DOHH2 (cell line): ENCODE data around the gene SLK.

Source experiments
- H3F3A ChIP-seq: fragments of 200-600 bp; sonication (generic), shearing (Covaris generic); 2 replicates; pipeline ENCODE4 v1.6.0; 2016; ENCODE audit warnings: antibody characterized with exemption, mild to moderate bottlenecking; ENCODE audit not compliant: control insufficient read depth, insufficient read depth
- H3K27ac ChIP-seq: fragments of 200-600 bp; sonication (generic); 2 replicates; pipeline ENCODE4 v1.5.1; 2014; ENCODE audit warnings: low read depth, mild to moderate bottlenecking, low read length, moderate library complexity
- H3K27me3 ChIP-seq: fragments of 200-600 bp; sonication (generic); 2 replicates; pipeline ENCODE4 v1.6.1; 2014; ENCODE audit warnings: mild to moderate bottlenecking, low read length, mixed read lengths; ENCODE audit not compliant: control insufficient read depth
- H3K36me3 ChIP-seq: fragments of 200-600 bp; sonication (generic); 2 replicates; pipeline ENCODE4 v1.6.1; 2014; ENCODE audit warnings: mild to moderate bottlenecking, low read length, moderate library complexity, mixed read lengths; ENCODE audit not compliant: control insufficient read depth
- H3K4me1 ChIP-seq: fragments of 200-600 bp; sonication (generic); 2 replicates; pipeline ENCODE4 v1.6.1; 2014; ENCODE audit warnings: mild to moderate bottlenecking, low read length, mixed read lengths; ENCODE audit not compliant: control insufficient read depth
- H3K4me2 ChIP-seq: fragments of 200-600 bp; sonication (generic); 2 replicates; pipeline ENCODE4 v1.6.0; 2014; ENCODE audit warnings: mild to moderate bottlenecking, low read length, moderate library complexity
- H3K4me3 ChIP-seq: fragments of 200-600 bp; sonication (generic); 2 replicates; pipeline ENCODE4 v1.5.1; 2014; ENCODE audit warnings: mild to moderate bottlenecking, low read length, mixed read lengths
- H3K79me2 ChIP-seq: fragments of 200-600 bp; sonication (generic); 2 replicates; pipeline ENCODE4 v1.6.1; 2014; ENCODE audit warnings: mild to moderate bottlenecking, low read length, mixed read lengths; ENCODE audit not compliant: control insufficient read depth
- H3K9me2 ChIP-seq: fragments of 200-600 bp; sonication (generic); replicated peaks from 2 replicates; pipeline ENCODE4 v1.6.1; 2014; ENCODE audit warnings: mild to moderate bottlenecking, low read length, mixed read lengths; ENCODE audit not compliant: control insufficient read depth
- H3K9me3 ChIP-seq: fragments of 200-600 bp; sonication (generic); 2 replicates; pipeline ENCODE4 v1.6.1; 2014; ENCODE audit warnings: antibody characterized with exemption, low read length, mixed read lengths; ENCODE audit not compliant: control insufficient read depth, insufficient read depth
- H4K20me1 ChIP-seq: fragments of 200-600 bp; sonication (generic); 2 replicates; pipeline ENCODE4 v1.6.0; 2014; ENCODE audit warnings: low read depth, mild to moderate bottlenecking, antibody characterized with exemption, low read length, moderate library complexity; ENCODE audit not compliant: control insufficient read depth, insufficient read depth
- CTCF ChIP-seq: fragments of 200-600 bp; sonication (generic); IDR thresholded peaks from one replicate; pipeline ENCODE4 v1.5.1; 2014; ENCODE audit warnings: antibody characterized with exemption, mild to moderate bottlenecking, low read depth, low read length; ENCODE audit not compliant: poor library complexity, severe bottlenecking
- EZH2phosphoT487 ChIP-seq: fragments of 200-600 bp; sonication (generic); IDR thresholded peaks from 2 replicates; pipeline ENCODE4 v1.6.1; 2017; ENCODE audit warnings: borderline replicate concordance, mild to moderate bottlenecking, antibody characterized with exemption, low read length, moderate library complexity, mixed read lengths

SLK gene

GRCh38 chr10:104041891-104042535, 75.1 kb downstream of the SLK start:
- Histone ChIP-seq H3K79me2 (no peaks in the 10 kb centered on the region), H3K4me2 (no peak overlapping the region), H4K20me1 (no peaks in the 10 kb centered on the region), H3F3A (no peaks in the 10 kb centered on the region), H3K4me1 (no peaks in the 10 kb centered on the region), H3K36me3 (no peaks in the 10 kb centered on the region), H3K27ac (no peak overlapping the region), H3K9me3 (no peaks in the 10 kb centered on the region), H3K27me3 (no peaks in the 10 kb centered on the region; the same call in 1 of the 2 replicates), H3K4me3 (no peak overlapping the region), H3K9me2 (no peaks in the 10 kb centered on the region)
- TF ChIP-seq CTCF = no peak
- no peak for TF ChIP-seq EZH2phosphoT487

GRCh38 chr10:104043185-104043830, 76.4 kb downstream of the SLK start:
- H3K4me2 ChIP-seq = no peak overlapping the region
- TF ChIP-seq CTCF = no peak
- no peak for TF ChIP-seq EZH2phosphoT487

GRCh38 chr10:104043854-104044253, 76.9 kb downstream of the SLK start:
- Histone ChIP-seq H3F3A (no peaks in the 10 kb centered on the region), H3K9me2 (no peaks in the 10 kb centered on the region), H3K4me2 (no peak overlapping the region), H3K36me3 (no peaks in the 10 kb centered on the region), H3K79me2 (no peaks in the 10 kb centered on the region), H3K4me3 (no peak overlapping the region), H3K9me3 (no peaks in the 10 kb centered on the region), H4K20me1 (no peaks in the 10 kb centered on the region), H3K27me3 (peaks cover 5% of the 10 kb centered on the region; the same call in 1 of the 2 replicates), H3K27ac (no peak overlapping the region), H3K4me1 (no peaks in the 10 kb centered on the region)
- TF ChIP-seq EZH2phosphoT487 = no peak
- TF ChIP-seq CTCF = no peak

More at GRCh38 chr10:104043185-104043830, 76.4 kb downstream of the SLK start:
- Histone ChIP-seq H3K4me1 (no peaks in the 10 kb centered on the region), H4K20me1 (no peaks in the 10 kb centered on the region), H3K4me3 (no peak overlapping the region), H3K9me3 (no peaks in the 10 kb centered on the region), H3K27me3 (peaks cover under 1% of the 10 kb centered on the region; the same call in 1 of the 2 replicates), H3K36me3 (no peaks in the 10 kb centered on the region), H3K79me2 (no peaks in the 10 kb centered on the region), H3K27ac (no peak overlapping the region), H3K9me2 (no peaks in the 10 kb centered on the region), H3F3A (no peaks in the 10 kb centered on the region)
